Prostate gland (tissue), 2 donors: ENCODE data around the gene MARCHF6. TPM values are rescaled to one million over a fixed set of nuclear protein-coding genes. Genes with fewer than 3 reads are reported as not detected.

Experiments
- DNase-seq: peaks from one replicate; pipeline ENCODE4 v3.0.0-alpha.2; 2019; ENCODE audit warnings: low spot score
- H3K27ac ChIP-seq, 2 donors: fragments of 200-600 bp; sonication (generic); 2 replicates each; pipeline ENCODE4 v1.5.1; 2017 to 2019
- H3K27me3 ChIP-seq: fragments of 200-600 bp; sonication (generic); replicated peaks from 2 replicates; pipeline ENCODE4 v1.5.1; 2019; ENCODE audit not compliant: insufficient read depth
- H3K36me3 ChIP-seq, 2 donors: fragments of 200-600 bp; sonication (generic); 1 replicate in 1 of 2; 2 replicates in 1 of 2; pipeline versions ENCODE4 v1.5.1 to v1.8.1; 2017 to 2019
- H3K4me1 ChIP-seq: fragments of 200-600 bp; sonication (generic); replicated peaks from 2 replicates; pipeline ENCODE4 v1.5.1; 2019
- H3K4me3 ChIP-seq, 2 donors: fragments of 200-600 bp; sonication (generic); 2 replicates each; pipeline ENCODE4 v1.5.1; 2017 to 2019
- H3K9me3 ChIP-seq: fragments of 200-600 bp; sonication (generic); 2 replicates; pipeline ENCODE4 v1.5.1; 2017
- POLR2A ChIP-seq: fragments of 450-650 bp; IDR thresholded peaks from one replicate; pipeline ENCODE4 v1.6.1; 2016; ENCODE audit warnings: antibody characterized with exemption, mild to moderate bottlenecking
- POLR2AphosphoS5 ChIP-seq: sonication (generic); formaldehyde crosslinking; IDR thresholded peaks from one replicate; pipeline ENCODE4 v1.6.1; 2017; ENCODE audit warnings: antibody characterized with exemption
- WGBS: methylation state at CpG from one replicate; pipeline ENCODE4 v1.1.5; 2018; 5-methylcytosine and 5-hydroxymethylcytosine counted together
- intact Hi-C: fragments of 100-400 bp; cut with DNase I; formaldehyde crosslinking; loops from one replicate; pipeline ENCODE4 v1.14.2; 2022
- total RNA-seq, 2 donors: library from RNA; depleted of rRNA; stranded (reverse); fragments of >200 nt; gene quantifications; one replicate each; pipeline ENCODE4 v1.1.0, GENCODE V29; 2016
- TF ChIP-seq, protein P1 (sequence below), 4 experiments: fragments of 200-600 bp in 2 of 4; fragments of 450-650 bp in 2 of 4; sonication (generic) in 2 of 4; IDR thresholded peaks; 1 replicate in 3 of 4; 2 replicates in 1 of 4; pipeline ENCODE4 v1.5.1; 2016 to 2019; ENCODE audit warnings: antibody characterized with exemption in 4 of 4, mild to moderate bottlenecking in 2 of 4, moderate library complexity in 2 of 4

MARCHF6 gene
- total RNA-seq, 2 donors from 2014 or later: 65.3 to 86.5 TPM

DNA sequence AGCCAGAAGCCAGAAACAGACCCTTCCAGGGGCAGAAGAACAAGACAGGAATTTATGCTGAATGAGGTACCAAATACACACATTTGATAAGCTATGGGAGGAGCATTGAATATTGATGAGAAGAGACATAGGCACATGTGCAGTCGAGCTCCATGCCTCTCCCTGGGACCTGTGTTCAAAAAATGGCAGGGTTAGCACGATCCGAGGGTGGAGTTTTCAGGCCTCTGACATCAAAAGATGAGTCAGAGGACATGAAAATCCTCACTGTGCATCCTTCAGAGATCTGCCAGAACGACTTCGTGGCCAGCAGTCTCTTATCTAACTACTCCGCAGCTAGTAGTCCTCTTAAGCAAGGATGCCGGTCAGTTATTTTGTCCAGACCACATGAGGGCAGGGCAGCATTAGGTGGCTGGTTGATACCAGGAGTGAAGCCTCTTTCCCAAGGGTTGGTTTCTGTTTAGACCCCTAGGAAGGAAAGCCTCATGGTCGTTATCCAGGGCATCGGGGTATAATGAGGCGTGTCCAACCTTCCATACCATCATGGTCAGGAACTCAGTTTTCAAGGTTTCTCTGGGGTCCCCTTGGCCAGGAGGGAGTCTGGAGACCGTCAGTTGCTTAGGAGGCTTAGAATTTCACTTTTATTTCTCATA is 34.2 kb upstream of the MARCHF6 start:
- Histone ChIP-seq H3K36me3 (no peaks in the 10 kb centered on the region), H3K9me3 (no peaks in the 10 kb centered on the region), H3K27me3 (no peaks in the 10 kb centered on the region), H3K27ac (no peak overlapping the region), H3K4me3 (no peak overlapping the region), H3K4me1 (no peaks in the 10 kb centered on the region)
- DNase-seq: no peak
- WGBS: 72% methylated on average over 11 of the region's 11 CpGs
- TF ChIP-seq, protein P1, sequence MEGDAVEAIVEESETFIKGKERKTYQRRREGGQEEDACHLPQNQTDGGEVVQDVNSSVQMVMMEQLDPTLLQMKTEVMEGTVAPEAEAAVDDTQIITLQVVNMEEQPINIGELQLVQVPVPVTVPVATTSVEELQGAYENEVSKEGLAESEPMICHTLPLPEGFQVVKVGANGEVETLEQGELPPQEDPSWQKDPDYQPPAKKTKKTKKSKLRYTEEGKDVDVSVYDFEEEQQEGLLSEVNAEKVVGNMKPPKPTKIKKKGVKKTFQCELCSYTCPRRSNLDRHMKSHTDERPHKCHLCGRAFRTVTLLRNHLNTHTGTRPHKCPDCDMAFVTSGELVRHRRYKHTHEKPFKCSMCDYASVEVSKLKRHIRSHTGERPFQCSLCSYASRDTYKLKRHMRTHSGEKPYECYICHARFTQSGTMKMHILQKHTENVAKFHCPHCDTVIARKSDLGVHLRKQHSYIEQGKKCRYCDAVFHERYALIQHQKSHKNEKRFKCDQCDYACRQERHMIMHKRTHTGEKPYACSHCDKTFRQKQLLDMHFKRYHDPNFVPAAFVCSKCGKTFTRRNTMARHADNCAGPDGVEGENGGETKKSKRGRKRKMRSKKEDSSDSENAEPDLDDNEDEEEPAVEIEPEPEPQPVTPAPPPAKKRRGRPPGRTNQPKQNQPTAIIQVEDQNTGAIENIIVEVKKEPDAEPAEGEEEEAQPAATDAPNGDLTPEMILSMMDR (IDR thresholded peaks at IDR 0.05): no peak
- no peak for TF ChIP-seq POLR2A
- no peak for TF ChIP-seq POLR2AphosphoS5
- intact Hi-C loops: no loop called here

GRCh38 chr5:10320793-10321192 is 32.7 kb upstream of the MARCHF6 start:
- Histone ChIP-seq H3K9me3 (no peaks in the 10 kb centered on the region), H3K27ac (no peak overlapping the region), H3K4me3 (no peak overlapping the region), H3K27me3 (no peaks in the 10 kb centered on the region), H3K36me3 (no peaks in the 10 kb centered on the region), H3K4me1 (no peaks in the 10 kb centered on the region)
- 76% methylated on average over 3 of the region's 3 CpGs for WGBS
- intact Hi-C loops: no loop called here
- TF ChIP-seq POLR2A (no peak), POLR2AphosphoS5 (no peak)
- TF ChIP-seq, protein P1 (IDR thresholded peaks at IDR 0.05): no peak
- DNase-seq: no peak

DNA sequence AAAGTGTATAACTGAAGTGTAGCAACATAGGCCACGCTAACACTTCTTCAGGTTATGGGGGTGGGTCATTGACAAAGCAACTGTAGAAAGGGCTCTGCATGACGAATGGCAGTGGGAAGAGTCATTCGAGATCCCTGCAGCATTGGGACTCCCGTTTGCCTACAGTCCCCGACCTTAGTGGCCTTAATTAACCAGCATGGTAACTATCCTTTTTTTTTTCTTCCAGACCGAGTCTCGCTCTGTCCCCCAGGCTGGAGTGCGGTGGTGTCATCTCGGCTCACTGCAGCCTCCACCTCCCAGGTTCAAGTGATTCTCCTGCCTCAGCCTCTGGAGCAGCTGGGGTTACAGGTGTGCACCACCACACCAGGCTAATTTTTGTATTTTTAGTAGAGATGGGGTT is 31.6 kb upstream of the MARCHF6 start:
- no peaks in the 10 kb centered on the region for H3K27me3 ChIP-seq
- H3K36me3 ChIP-seq: no peaks in the 10 kb centered on the region
- H3K4me1 ChIP-seq: no peaks in the 10 kb centered on the region
- no peak for DNase-seq
- H3K9me3 ChIP-seq: no peaks in the 10 kb centered on the region
- H3K4me3 ChIP-seq: no peak overlapping the region
- H3K27ac ChIP-seq: no peak overlapping the region
- 88% methylated on average over 9 of the region's 9 CpGs for WGBS
- TF ChIP-seq, protein P1 (IDR thresholded peaks at IDR 0.05): no peak
- TF ChIP-seq POLR2AphosphoS5 (no peak), POLR2A (no peak)
- intact Hi-C loops: no loop called here

DNA sequence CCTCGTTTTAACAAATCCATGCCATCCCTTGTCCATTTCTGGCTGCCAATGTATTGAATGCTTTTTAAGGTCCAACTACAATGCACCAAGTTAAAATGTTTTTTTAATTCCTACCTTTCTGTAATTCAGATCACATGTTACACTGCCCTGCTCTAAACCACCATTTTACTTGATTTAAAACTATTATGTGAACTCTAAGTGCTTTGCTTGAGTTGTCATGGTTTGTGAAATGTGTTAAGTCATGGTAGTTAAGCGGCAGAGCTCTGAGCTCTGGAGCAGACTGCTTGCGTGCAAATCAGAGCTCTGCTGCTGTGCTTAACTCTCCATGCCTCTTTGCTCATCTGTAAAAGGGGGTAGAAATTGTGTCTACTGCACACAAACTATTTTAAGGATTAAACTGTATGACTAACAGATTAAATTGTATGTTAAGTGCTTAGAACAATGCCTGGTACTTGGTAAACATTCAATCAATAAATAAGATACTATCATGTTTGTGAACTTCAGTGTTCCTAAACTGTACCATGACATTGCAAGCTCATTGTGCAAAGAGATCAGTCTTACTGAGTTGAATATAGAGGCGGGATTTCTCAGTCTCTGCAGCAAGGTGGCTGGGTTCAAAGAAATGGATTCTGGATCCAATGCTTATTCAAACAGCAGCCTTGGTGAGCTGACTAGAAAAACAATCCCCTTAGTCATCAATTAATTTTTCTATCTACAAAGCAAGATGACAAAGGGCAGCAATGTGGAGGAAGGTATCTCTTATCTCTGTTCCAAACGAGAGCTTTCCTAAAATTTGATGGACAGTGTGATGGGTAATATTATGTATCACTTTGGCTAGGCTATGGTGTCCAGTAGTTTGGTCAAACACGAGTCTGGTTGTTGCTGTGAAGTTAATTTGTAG is 29.7 kb upstream of the MARCHF6 start:
- WGBS: 80% methylated on average over 6 of the region's 6 CpGs
- DNase-seq: no peak
- Histone ChIP-seq H3K27ac (no peak overlapping the region), H3K9me3 (no peaks in the 10 kb centered on the region), H3K27me3 (no peaks in the 10 kb centered on the region), H3K4me3 (no peak overlapping the region), H3K4me1 (no peaks in the 10 kb centered on the region), H3K36me3 (no peaks in the 10 kb centered on the region)
- TF ChIP-seq, protein P1 (IDR thresholded peaks at IDR 0.05): no peak
- TF ChIP-seq POLR2A (no peak), POLR2AphosphoS5 (no peak)
- intact Hi-C loops: no loop called here
